HFF-Myc (cell line): ENCODE data around the gene MED17.
A peak's percentile ranks its signal among the peaks of the same experiment; 100 is the strongest.

Source experiments
- DNase-seq: peaks from one replicate; pipeline ENCODE4 v3.0.0-alpha.2; 2011; ENCODE audit warnings: low read depth; ENCODE audit errors: extremely low read depth
- H3K4me3 ChIP-seq: replicated peaks from 2 replicates; pipeline ENCODE4 v1.5.1; 2011; ENCODE audit warnings: low read depth, mild to moderate bottlenecking, control low read depth, low read length
- CTCF ChIP-seq: IDR thresholded peaks from 2 replicates; pipeline ENCODE4 v1.5.1; 2012; ENCODE audit warnings: mild to moderate bottlenecking, low read depth, low read length, control low read depth; ENCODE audit errors: missing control alignments

Gene MED17

GRCh38 chr11:93738647-93739081 lies 45.4 kb upstream of the MED17 start:
- no peak for TF ChIP-seq CTCF
- peak overlapping the region; percentile 90 for H3K4me3 ChIP-seq

GRCh38 chr11:93740031-93740729 lies 43.9 kb upstream of the MED17 start:
- no peak for TF ChIP-seq CTCF
- DNase-seq = no peak

More at GRCh38 chr11:93738647-93739081, 45.4 kb upstream of the MED17 start:
- DNase-seq = no peak

GRCh38 chr11:93740730-93741093 lies 43.4 kb upstream of the MED17 start:
- peak overlapping the region; percentile 90 for H3K4me3 ChIP-seq
- TF ChIP-seq CTCF = no peak
- no peak for DNase-seq

More at GRCh38 chr11:93740031-93740729, 43.9 kb upstream of the MED17 start:
- H3K4me3 ChIP-seq = peak overlapping the region; percentile 90

- TF ChIP-seq CTCF = no peak
- peak; percentile 95 for DNase-seq
- peak within 1 kb of the TSS; percentile 90 for H3K4me3 ChIP-seq
Measured at GRCh38 chr11:93741094-93741881, 42.8 kb upstream of the MED17 start, which contains the start of the genes C11orf54 and TAF1D. Gene C11orf54, plus strand, starts transcription at chr11:93741672. Its CDS starts 5,722 bp downstream, at chr11:93747394. Gene TAF1D, minus strand, starts transcription at chr11:93741495. Its CDS starts 2,191 bp downstream, at chr11:93739304.

- TF ChIP-seq CTCF = no peak
- DNase-seq = no peak
- peak overlapping the region; percentile 90 for H3K4me3 ChIP-seq
Measured at GRCh38 chr11:93741882-93742226, 42.2 kb upstream of the MED17 start.

GRCh38 chr11:93743291-93743690 lies 40.8 kb upstream of the MED17 start:
- no peak overlapping the region for H3K4me3 ChIP-seq
- no peak for TF ChIP-seq CTCF
- DNase-seq = no peak
